RWPE2 (cell line): ENCODE measurements around the gene MMD2.

ENCODE experiments used
- ATAC-seq: fragments of 200-7000 bp; cut with Tn5 transposase; 3 replicates; pipeline ENCODE4 v1.9.1; 2021; ENCODE audit warnings: low read depth
- DNase-seq: peaks from one replicate; pipeline ENCODE4 v3.0.0-alpha.2; 2020; ENCODE audit warnings: low spot score
- H3K27ac ChIP-seq: fragments of 450-650 bp; 2 replicates; pipeline ENCODE4 v1.5.1; 2017; ENCODE audit warnings: mild to moderate bottlenecking; ENCODE audit not compliant: poor library complexity, severe bottlenecking
- H3K27me3 ChIP-seq: fragments of 250-450 bp; sonication (Bioruptor Pico); 2 replicates; pipeline ENCODE4 v1.5.1; 2021; ENCODE audit warnings: mild to moderate bottlenecking, moderate library complexity; ENCODE audit not compliant: insufficient read depth, poor library complexity, severe bottlenecking
- H3K36me3 ChIP-seq: fragments of 250-450 bp; sonication (Bioruptor Pico); 2 replicates; pipeline ENCODE4 v1.5.1; 2020; ENCODE audit warnings: low read depth, mild to moderate bottlenecking, moderate library complexity
- H3K4me1 ChIP-seq: fragments of 250-450 bp; sonication (Bioruptor Pico); 2 replicates; pipeline ENCODE4 v1.5.1; 2021; ENCODE audit warnings: mild to moderate bottlenecking, moderate library complexity; ENCODE audit not compliant: insufficient read depth, poor library complexity, severe bottlenecking
- H3K4me3 ChIP-seq: fragments of 250-450 bp; sonication (Bioruptor Pico); 2 replicates; pipeline ENCODE4 v1.5.1; 2021; ENCODE audit warnings: mild to moderate bottlenecking, moderate library complexity; ENCODE audit not compliant: severe bottlenecking
- H3K9me3 ChIP-seq: fragments of 250-450 bp; sonication (Bioruptor Pico); 2 replicates; pipeline ENCODE4 v1.5.1; 2021; ENCODE audit warnings: mild to moderate bottlenecking, moderate library complexity; ENCODE audit not compliant: severe bottlenecking
- TF ChIP-seq, protein P1 (sequence below): fragments of 450-650 bp; IDR thresholded peaks from one replicate; pipeline ENCODE4 v1.5.1; 2017; ENCODE audit warnings: mild to moderate bottlenecking, moderate library complexity; ENCODE audit not compliant: poor library complexity, severe bottlenecking

The MMD2 gene

DNA sequence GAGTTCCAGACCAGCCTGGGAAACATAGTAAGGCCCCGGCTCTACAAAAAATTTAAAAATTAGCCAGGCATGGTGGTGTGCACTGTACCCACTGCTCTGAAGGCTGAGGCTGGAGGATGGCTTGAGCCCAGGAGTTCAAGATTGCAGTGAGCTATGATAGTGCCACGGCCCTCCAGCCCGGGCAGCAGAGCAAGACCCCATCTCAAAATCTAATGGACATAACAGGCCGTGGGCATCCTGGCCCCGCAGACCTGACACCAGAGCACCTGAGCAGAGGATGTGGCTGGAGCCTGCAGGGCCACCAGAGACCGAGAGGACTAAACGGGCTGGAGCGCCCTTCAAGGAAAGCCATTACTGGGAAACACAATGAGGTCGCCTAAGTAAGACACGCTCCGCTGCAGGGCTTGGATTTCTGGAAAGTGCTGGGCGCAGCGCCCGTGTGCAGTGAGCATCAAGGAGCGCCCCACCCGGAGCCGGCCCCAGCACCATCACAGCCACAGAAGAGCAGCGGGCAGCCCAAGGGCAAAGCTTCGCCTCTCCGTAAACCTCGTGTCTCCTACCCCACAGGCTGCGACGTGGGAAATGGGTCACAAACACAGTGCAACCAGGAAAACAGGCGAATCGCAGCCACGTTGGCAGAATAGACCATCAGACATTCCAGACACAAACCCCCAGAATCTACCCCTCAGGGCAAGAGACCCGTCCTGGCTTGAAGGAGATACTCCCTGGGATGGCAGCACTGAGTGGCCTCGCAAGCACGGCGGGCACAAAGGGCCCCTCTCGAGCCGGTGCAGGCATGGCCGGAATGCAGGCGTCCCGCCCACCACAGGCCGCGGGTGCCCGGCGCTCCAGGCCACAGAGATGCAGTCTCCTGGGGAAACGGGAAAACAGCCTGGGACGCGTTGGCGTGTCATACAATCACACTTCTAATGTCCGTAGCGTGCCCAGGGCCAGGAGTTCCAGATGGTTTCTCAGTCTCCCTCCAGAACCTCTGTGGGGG is 80.4 kb downstream of the MMD2 start:
- no peaks in the 10 kb centered on the region for H3K4me1 ChIP-seq
- TF ChIP-seq, protein P1, sequence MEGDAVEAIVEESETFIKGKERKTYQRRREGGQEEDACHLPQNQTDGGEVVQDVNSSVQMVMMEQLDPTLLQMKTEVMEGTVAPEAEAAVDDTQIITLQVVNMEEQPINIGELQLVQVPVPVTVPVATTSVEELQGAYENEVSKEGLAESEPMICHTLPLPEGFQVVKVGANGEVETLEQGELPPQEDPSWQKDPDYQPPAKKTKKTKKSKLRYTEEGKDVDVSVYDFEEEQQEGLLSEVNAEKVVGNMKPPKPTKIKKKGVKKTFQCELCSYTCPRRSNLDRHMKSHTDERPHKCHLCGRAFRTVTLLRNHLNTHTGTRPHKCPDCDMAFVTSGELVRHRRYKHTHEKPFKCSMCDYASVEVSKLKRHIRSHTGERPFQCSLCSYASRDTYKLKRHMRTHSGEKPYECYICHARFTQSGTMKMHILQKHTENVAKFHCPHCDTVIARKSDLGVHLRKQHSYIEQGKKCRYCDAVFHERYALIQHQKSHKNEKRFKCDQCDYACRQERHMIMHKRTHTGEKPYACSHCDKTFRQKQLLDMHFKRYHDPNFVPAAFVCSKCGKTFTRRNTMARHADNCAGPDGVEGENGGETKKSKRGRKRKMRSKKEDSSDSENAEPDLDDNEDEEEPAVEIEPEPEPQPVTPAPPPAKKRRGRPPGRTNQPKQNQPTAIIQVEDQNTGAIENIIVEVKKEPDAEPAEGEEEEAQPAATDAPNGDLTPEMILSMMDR = no peak
- no peak for ATAC-seq
- H3K27me3 ChIP-seq = peaks cover 28% of the 10 kb centered on the region
- H3K36me3 ChIP-seq = no peaks in the 10 kb centered on the region
- H3K4me3 ChIP-seq = no peak overlapping the region
- no peaks in the 10 kb centered on the region for H3K9me3 ChIP-seq
- no peak overlapping the region for H3K27ac ChIP-seq
- DNase-seq = peak; percentile 29

DNA sequence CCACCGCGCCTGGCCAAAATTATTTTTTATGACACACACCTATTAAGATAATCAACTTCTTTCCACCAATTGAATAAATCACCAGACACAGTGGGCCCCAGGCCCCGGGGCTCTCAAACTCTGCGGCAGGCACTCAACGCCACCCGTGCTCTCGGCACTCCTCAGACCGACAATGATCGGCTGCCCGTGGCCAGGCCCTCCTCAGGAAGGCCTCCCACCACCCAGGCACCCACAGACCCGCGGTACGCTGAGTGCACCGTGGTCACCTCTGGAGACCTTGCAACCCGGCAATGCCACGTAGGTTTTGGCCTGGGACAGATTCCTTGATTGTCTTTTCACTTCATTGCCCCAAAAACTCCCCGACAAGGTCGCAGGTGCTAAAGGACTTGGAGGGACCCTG is 82.4 kb downstream of the MMD2 start:
- no peaks in the 10 kb centered on the region for H3K9me3 ChIP-seq
- H3K27ac ChIP-seq = no peak overlapping the region
- H3K4me3 ChIP-seq = no peak overlapping the region
- H3K36me3 ChIP-seq = no peaks in the 10 kb centered on the region
- peaks cover 11% of the 10 kb centered on the region for H3K27me3 ChIP-seq
- ATAC-seq (no peak), DNase-seq (peak; percentile 50)
- H3K4me1 ChIP-seq = no peaks in the 10 kb centered on the region
- TF ChIP-seq, protein P1 = no peak

DNA sequence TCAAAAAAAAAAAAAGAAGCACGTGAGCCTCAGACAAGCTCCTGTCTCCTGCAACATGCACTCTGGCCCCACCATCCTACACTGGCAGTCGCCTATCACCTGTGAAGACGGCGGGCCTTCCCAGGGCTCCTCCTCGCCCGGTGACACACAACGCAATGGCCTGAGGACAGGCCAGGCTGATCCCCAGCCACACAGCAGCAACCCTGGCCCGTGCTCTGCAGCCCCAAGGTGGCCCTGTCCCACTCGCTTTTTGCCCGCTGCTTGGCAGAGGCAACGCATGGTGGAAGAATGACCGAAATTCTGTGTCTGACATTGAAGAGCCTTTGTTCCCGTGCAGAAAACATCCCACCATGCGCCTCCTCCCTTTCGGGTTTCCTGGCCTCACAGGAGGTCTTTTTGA is 83.6 kb downstream of the MMD2 start:
- TF ChIP-seq, protein P1 = no peak
- Histone ChIP-seq H3K4me3 (no peak overlapping the region), H3K36me3 (no peaks in the 10 kb centered on the region), H3K27ac (no peak overlapping the region), H3K27me3 (peaks cover 11% of the 10 kb centered on the region), H3K4me1 (no peaks in the 10 kb centered on the region), H3K9me3 (no peaks in the 10 kb centered on the region)
- ATAC-seq (no peak), DNase-seq (peak; percentile 41)

DNA sequence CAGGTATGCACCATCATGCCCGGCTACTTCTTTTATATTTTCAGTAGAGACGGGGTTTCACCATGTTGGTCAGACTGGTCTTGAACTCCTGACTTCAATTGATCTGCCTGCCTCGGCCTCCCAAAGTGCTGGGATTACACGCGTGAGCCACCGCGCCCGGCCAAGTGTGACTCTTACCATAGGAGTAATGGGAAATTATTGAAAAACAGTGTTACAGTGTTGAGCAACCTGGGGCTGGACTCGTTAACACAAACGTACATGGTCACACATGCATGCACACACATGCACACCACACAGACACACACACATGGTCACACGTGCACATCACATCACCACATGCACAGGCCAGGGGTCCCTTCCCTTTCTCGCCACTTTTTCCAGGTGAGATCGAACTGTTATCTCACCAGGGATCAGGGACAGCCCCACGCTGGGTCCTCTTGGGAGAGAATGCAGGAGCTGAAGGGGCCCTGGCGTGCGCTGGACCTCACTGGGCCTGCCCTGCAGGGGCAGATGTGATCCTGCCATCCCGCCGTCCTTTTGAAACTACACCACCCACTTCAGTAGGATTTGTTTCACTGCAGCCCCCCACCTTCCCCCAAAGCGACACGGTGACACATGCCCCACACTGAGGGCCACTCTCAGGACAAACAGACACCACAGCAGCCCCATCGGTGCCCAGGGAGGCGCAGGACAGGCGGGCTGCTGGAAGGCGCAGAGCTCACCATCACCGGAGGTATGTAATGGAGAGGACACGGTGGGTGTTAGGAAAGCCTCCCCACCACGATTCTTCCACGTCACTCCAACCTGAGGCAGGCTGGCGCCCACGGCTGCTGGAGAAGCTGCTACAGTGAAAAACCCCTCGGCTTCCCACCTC is 85.7 kb downstream of the MMD2 start:
- H3K27me3 ChIP-seq = peaks cover under 1% of the 10 kb centered on the region
- ATAC-seq (no peak), DNase-seq (peak; percentile 46)
- no peaks in the 10 kb centered on the region for H3K9me3 ChIP-seq
- no peaks in the 10 kb centered on the region for H3K4me1 ChIP-seq
- TF ChIP-seq, protein P1 = no peak
- no peak overlapping the region for H3K27ac ChIP-seq
- no peaks in the 10 kb centered on the region for H3K36me3 ChIP-seq
- no peak overlapping the region for H3K4me3 ChIP-seq
